HUDEP-2 (cell line): Measurements from ENCODE around the gene KRT6C.

Experiments
- DNase-seq, 76 experiments: peaks; one replicate each; lab custom pipeline; 2025; ENCODE audit not compliant: unreplicated experiment in 76 of 76; lab: John Stamatoyannopoulos, UW

The KRT6C gene

DNA sequence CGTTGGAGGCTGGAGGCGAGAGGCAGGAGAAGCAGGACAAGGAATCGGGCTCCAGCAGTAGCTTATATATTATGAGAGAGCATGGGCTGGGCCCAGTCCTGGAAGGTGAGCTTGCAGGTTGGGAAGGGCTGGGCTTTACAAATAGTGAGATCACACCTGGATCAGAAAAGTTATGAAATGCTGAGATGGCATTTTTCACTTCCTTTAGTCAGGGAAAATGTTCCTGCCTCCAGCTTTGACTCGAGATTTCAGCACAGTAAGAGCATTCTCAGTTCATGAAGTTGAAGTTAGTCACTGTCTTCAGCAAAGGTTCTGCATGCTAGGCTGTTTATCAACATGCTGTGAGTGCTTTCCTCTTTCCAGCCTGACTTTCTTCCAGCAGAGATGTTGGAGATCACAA is at the start of gene KRT6C:
Gene KRT6C, minus strand, starts transcription at position 38 of the 400 bp plus-strand sequence. CDS start 68 bp downstream, outside the sequence.
- no peak for DNase-seq

DNA sequence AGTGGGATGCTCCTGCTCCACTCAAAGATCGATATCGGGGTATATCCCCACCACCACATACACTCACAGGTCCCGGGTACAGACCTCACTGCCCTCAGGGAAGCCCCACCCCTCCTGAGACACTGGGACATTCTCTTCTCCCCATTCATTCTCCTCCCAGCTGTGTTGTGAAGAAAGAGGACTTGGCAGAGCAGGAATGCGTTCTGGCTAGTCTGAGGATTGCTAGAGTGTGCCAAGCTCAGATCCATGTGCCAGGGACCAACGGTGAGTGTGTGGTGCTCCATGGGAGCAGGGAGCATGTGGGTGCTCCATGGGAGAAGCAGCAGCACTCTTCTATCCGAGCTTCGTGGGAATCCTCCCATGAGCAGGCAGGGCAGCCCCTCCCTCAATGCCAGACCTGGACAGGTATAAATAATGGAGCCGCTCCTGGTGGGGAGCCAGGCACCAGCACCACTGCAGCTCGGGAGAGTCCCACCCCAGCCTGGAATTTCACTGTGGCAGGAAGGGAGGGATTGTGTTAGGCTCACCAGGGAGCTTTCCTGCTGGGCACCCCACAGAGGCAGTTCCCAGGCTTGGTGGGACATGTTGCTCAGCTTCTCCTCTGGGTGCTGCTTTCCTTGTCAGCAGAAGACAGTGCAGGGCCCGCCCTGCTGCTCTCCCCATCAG is 48.9 kb upstream of the KRT6C start:
- DNase-seq, result no peak

DNA sequence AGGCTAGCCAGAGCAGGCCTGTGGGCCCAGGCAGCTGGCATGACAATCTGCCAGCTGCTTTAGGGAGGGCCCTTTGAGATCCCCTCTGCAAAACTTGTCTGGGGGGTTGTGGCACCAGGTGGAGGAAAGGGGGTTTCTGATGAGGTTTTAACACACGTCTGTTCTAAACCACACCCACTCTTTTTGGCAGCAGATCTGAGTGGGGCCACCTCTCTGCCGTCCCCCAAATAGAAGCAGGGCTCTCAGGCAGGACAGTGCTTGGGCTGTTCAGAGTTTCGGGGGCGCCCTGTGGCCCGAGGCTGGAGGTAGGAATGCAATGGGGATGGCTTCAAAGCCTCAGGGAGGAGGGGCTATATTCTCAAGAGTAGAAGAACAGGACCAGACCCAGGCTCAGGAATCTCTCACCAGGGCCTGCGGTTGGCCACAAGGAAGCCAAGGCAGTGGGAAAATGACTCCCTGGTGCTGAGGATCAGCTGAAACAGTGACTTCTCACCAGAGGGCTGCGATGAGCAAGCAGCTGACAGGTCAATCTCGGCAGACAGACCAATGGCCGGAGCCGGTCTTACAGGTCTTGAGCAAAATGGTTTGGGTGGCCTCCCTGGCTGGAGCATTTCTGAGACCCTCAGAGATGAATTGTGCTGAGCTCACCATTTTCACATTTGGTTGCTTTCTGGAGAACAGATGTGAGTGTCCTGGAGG is 48.1 kb upstream of the KRT6C start:
- no peak for DNase-seq

DNA sequence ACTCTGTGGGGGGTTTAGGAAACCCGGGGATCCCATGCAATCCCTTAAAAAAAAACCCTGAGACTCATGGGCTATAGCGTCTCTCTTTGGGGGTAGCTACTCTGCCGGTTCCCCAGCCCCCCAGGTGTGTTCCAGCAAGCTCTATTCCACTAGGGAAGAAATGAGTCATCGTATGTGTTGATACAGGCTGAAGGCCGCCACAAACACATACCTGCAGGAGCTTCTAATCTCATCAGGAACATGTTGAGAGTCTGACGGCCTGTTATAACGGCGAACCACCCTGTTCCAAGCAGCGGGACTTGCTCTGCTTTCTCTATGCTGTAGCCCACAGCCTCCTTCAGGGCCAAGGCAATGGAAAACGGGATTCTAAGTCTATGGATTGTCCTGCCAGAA is 47.6 kb upstream of the KRT6C start:
- DNase-seq, result no peak

DNA sequence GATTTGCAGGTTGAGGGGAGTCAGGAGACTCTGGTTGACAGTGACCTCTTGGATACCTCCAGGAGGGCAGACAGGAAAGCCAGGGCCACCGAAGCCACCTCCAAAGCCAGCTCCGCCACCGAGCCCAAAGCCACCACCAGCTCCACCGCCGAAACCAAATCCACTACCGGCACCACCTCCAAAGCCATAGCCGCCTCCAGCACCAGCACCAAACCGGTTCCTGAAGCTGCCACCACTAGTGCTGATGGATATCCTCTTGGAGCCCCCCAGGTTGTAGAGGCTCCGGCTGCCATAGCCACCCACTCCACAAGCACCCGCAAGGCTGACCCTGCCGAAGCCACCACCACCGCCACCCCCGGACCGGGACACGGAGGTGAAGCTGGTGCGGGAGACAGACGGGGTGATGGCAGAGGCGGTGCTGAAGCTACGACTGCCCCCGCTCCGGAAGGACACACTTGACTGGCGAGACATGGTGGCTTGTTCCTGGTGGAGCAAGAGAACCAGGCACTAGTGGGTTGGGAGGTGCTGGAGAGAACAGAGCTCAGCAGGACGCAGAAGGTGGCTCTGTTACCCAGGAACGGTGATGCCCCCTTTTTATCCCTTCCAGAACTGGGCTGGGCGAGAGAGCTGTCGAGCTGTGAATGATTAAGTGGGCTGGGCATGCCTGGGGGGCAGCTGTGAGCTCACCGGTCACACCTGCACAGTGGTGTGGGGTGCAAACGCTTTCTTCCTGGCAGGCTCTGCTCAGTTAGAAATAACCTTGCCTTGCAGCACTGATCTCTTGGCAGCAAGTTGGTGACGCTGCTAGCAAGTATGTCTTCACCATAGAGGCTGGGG is 46.4 kb upstream of the KRT6C start, which contains the start of gene KRT5:
Gene KRT5, minus strand, starts transcription at position 569 of the 837 bp plus-strand sequence. Its CDS starts 98 bp downstream, at position 471.
- no peak for DNase-seq

DNA sequence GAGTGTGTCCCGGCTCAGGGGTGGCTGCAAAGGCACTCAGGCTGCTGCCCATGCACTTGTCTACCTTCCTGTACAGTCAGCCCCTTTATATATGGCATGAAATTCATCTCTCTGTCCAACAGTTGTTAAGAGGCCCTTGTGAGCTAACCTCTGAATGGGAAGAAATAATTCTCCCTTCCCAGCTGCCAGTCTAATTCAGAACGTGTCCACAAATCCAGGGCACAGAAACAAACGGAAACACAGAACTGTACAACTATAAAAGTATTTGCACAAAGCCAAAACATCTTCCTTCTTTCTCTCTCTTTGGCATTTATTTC is 45.7 kb upstream of the KRT6C start:
- no peak for DNase-seq

DNA sequence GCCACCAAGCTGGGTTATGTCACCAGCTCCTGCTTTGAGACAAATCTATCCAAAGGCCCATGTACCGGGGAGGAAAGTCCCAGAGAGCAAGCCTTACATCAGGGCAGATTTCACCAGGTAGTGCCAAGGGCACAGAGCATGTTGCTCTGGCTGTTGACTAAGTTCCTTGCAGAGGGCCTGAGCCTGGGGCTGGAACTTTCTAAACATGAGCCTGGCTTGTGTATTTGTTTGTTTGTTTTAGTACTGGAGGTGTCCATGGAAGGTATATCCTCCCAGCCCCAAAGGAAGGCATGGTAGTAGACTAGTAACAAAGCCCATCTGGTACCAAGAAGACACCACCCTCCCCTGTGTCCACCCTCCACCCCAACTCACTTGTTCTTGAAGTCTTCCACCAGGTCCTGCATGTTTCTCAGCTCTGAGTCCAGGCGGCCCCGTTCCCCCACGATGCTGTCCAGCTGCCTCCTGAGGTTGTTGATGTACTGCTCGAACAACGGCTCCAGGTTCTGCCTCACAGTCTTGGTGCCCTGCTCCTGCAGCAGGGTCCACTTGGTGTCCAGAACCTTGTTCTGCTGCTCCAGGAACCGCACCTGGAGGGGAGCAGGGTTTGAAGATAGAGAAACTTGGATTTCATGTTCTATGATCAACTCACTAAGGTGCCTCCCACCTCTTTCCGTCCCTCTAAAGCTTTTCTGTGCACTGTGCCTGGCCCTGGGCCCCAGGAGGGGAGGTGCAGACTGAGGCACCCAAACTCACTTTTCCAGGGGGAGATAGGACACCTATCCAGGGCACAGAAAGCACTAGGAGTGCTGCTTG is 45.2 kb upstream of the KRT6C start:
- no peak for DNase-seq

DNA sequence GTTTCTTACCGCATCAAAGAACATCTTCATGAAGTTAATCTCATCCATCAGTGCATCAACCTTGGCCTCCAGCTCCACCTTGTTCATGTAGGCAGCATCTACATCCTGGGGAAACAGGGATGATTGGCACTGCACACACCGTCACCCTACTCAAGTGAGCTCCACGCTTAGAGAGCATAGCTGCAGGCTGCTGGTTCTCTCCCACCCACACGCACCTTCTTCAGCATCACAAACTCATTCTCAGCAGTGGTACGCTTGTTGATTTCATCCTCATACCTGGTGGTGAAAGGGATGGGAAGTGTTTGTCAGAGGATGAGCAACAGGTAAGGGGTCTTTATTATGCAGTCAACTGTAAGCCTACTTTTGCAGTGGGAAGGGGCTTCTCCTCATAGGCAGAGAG is 44.3 kb upstream of the KRT6C start:
- no peak for DNase-seq

DNA sequence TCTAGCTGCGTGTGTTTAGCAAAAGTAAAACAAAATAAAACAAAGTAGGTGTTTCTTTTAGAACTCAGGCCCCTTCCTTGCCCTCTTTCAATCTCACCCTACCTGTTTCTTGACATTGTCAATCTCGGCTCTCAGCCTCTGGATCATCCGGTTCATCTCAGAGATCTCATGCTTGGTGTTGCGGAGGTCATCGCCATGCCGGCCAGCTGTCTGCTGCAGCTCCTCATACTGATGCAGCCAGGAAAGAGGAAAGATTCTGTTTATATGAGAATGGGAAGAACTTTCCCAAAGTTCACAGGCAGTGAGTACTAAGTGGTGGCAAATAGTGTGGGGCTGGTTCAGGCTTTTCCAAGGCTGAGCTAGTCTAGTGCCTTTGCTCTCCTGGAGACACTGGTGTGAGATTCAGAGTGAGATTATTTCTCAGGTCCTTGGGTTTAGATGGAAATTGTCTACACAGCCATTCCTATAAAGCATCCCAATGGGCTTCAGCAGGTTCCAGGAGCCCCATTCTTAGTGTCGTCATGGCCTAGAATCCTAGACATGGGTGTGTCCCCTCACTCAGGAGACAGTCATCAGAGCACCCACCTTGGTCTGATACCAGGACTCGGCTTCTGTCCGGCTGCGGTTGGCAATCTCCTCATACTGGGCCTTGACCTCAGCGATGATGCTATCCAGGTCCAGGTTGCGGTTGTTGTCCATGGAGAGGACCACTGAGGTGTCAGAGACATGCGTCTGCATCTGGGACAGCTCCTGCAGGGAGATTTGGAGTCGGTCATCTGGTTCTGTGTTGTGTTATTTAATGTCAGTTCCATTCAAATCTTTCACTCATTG is 43.6 kb upstream of the KRT6C start:
- DNase-seq, result no peak

DNA sequence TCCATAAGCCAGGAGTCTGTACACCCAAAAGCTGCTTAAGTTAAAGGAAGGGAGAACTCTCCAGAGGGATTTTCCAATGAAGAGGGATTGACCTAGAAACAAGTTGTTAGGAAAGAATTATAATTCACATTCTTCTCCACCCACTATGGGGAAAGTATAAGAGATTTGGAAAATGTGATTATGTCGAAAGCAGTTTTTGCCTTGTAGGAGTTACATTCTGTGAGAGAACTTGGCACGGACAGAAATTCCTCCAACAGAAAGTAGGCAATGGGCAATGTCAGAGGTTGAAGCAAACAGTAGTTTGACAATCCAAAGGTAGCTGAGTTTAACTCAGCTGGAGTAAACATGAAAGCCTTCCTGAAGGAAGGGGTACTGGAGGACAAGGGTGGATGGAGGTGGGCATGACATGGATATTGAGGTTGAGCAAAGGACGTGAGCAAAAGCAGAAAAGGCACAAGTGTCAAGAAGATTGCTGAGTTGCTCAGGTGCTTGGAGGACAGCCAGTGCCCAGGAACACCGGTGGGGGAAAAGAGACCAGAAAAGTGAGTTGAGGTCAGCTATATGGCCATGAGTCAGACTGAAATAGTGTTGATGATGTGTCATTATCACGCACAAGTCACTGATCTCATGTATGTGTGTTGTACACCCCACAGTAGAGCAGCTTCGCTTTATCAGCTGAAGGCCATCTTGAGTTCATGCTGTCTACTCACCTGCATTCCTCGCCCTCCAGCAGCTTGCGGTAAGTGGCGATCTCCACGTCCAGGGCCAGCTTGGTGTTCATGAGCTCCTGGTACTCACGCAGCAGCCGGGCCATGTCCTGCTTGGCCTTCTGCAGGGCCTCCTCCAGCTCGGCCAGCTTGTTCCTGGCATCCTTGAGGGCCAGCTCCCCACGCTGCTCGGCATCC is 42.6 kb upstream of the KRT6C start:
- no peak for DNase-seq

DNA sequence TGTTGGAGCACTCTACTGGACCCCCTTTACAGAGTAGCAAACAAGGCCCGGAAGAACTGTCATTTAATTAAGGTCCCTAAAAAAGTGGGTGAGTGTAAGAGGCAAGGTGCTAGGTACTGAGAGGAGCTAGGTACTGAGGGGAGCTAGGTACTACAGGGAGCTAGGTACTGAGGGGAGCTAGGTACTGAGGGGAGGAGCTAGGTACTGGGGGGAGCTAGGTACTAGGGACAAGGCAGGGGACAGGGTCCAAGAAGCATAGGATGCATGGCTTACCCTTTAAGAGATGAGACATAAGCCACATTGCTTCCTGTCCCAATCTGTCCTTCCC is 41.7 kb upstream of the KRT6C start:
- DNase-seq, result no peak

DNA sequence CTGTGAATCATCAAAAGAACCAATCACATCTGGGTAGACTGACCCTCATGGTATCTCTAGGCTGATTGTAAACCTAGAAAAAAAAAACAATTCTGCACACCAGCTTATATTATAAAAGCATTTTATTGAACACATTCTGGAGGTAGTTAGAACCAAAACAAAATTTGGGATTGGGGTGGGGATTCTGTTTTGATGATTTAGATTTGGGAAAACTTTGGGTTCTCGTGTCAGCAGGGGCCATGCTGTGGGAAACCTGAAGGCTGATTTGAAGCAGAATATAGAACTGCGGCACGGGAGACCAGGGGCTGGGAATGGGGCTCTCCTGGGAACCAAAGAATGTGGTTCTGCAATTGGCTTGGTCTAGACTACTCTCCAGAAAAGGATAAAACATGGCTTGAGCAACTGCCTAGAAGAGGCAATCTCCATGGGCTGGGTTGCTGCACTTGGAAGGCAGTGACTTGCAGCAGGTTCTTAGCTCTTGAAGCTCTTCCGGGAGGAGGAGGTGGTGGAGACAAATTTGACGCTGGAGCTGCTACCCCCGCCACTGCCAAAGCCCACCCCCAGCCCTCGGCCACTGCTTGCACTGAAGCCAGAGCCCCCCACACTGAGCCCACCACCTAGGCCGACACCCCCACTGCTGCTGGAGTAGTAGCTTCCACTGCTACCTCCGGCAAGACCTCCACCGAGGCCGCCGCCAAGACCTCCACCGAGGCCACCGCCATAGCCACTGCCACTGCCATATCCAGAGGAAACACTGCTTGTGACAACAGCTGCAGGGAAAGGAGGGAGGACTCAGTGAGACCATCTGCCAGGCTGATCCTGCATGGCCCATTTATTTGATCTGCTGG is 41.1 kb upstream of the KRT6C start:
- no peak for DNase-seq

DNA sequence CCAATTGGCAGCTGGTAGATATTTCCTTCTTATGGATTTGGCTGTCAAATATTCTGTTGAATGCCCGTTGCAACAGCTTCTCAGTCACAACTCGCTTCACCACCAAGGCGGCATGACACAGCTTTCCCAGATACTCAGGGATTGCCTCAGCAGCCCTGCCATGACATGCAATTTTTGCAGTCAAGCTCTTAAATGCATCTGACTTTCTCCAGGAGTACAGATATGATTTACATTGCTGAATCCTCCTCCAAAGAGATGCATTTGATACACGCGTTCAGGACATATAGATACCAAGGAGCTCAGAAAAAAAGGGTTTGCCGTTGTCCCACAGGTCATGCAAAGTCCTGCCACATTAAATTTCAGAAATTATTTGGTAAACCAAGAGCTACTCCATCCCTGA is 40.1 kb upstream of the KRT6C start:
- no peak for DNase-seq

DNA sequence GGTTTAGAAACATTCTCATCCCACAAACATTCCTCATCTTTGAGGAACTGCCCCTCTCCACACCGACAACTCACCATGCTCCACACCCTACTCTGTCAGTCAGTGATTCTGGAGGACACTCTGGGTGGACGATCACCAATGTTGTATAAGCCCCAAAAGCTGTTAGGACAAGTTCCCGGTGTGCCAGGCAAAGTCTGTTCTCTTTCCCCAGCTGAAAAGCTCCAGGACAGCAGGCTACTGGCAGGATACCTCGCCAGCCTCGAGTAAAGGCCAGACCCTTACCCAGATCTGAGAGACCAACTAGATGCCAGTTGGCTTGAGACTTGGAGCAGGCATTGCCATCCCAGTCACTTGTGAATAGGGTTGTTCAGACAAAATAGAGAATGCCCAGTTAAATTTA is 34.6 kb upstream of the KRT6C start:
- DNase-seq, result no peak

DNA sequence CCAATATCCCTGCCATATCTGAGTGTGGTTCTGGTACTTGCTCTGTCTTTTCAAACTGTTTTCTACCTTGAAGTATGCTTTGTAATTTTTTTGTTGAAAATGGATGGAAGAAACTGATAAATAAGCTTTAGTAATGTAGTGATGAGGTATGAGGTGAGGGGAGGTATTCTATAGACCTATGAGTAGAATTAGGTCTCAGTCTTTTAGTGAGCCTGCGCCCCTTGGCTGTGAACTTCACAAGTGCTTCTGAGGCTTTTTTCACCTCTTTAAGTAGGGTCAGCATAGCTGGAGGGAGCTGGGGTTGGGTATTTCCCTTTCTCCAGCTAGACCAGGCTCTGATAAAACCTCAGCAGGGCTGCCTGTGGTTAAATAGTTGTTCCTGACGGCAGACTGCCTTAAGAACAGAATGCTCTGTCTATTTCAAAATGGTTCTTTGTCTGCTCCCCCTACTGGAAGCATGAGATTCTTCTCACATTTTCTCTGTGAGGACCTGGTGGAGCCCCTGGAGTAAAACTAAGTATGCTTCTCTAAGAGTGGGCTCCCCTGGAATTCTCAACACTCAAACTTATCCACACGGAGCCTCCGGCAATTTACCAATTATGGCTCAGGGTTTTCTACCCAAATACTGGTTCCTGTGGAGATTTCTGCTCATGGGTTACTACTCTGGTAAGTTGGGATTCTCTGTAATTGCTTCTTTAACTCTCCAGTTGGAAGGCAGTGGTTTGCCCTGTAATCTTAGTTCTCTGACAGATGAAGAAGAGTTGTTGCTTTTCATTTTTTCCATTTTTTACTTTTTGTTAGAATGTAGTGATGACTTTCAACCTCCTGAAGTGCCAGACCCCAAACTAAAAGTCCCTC is 33.5 kb upstream of the KRT6C start:
- peak in 5 of 76 experiments; percentile 1 to 25 (median 4) for DNase-seq

DNA sequence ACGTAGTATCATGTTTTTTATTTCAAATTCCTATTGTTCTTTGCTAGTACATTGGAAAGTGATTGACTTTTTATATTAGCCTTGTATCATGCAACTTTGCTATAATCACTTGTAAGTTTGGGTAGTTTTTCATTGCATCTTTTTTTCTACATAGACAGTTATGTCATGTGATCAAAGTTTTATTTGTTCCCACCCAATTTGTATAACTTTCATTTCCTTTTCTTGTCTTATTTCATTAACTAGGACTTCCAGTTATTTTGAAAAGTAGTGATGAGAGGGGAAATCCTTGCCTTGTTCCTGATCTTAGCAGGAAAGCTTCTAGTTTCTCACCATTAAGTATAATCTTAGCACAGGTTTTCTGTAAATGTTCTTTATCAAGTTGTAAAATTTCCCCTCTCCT is 29.3 kb upstream of the KRT6C start:
- DNase-seq, result no peak

DNA sequence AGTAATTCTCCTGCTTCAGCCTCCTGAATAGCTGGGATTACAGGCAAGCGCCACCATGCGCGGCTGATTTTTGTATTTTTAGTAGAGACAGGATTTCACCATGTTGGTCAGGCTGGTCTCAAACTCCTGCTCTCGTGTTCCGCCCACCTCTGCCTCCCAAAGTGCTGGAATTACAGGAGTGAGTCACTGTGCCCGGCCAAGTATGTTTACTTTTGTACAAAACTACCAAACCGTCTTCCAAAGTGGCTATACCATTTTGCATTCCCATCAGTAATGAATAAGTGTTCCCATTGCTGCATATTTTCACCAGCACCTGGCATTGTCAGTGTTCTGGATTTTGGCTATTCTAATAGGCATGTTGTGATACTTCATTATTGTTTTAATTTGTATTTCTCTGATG is 27.9 kb upstream of the KRT6C start:
- DNase-seq, result no peak
